H1 (cell line): ENCODE data around the gene RAB29.

Source experiments
- ATF3 ChIP-seq: IDR thresholded peaks from 2 replicates; pipeline ENCODE4 v1.6.1; 2011; ENCODE audit warnings: low read depth, mild to moderate bottlenecking, low read length; ENCODE audit not compliant: insufficient read depth
- CBX5 ChIP-seq: fragments of 300-800, 300-1000 bp; sonication (generic); IDR thresholded peaks from 2 replicates; pipeline ENCODE4 v1.7.1; 2016; ENCODE audit warnings: antibody characterized with exemption, low read length, low read depth
- EGR1 ChIP-seq: IDR thresholded peaks from 2 replicates; pipeline ENCODE4 v1.6.1; 2011; ENCODE audit warnings: low read depth, low read length, borderline replicate concordance
- POLR2A ChIP-seq, 2 experiments: IDR thresholded peaks; 1 replicate in 1 of 2; 2 replicates in 1 of 2; pipeline ENCODE4 v1.6.1; 2011; ENCODE audit warnings: low read depth in 2 of 2, low read length in 2 of 2, mild to moderate bottlenecking in 2 of 2; ENCODE audit errors: control extremely low read depth in 1 of 2
- TF ChIP-seq, protein P1 (sequence below), 3 experiments: IDR thresholded peaks; 1 replicate in 2 of 3; 2 replicates in 1 of 3; pipeline versions ENCODE4 v1.5.1 to v1.6.1; 2011; ENCODE audit warnings: low read length in 3 of 3, mild to moderate bottlenecking in 3 of 3, inconsistent platforms in 2 of 3, low read depth in 1 of 3, moderate library complexity in 1 of 3; ENCODE audit not compliant: insufficient read depth in 1 of 3; ENCODE audit errors: control extremely low read depth in 1 of 3

DNA sequence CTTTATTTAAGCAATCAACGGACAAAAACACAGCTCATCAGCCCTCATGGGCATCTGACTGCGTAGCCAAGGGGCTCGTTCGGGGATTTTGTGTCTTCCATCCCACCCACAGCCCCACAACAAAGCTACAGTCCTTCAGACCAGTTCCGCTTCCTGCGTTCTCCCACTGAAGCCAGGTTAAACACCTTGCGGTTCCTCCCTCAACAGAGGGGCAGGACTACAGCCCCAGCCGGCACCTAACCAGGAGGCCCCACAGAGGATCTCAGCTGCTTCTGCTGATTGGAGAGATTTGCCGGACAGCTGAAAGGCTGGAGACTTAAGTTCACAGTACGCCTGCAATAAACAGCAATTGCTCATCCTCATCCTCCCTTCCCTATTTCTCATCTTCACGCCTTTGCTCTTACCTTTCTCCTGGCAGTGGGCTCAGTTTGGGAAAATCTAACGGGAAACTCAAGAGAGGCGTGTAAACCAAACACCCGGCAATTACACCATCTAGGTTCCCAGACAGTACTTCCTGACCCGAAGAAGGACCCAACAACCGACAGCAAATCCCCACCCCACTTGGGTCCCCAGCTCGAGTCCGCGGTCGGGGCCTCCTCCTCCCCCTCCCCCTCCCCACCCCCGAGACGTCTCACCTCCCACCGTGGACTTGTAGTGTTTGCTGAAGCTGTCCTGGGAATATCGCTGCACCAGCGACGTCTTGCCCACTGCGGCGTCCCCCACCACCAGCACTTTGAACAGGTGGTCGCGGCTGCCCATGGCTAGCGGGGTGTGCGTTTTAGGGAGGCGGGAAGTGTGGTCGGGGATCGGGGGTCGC lies 876 bp downstream of the RAB29 start:
- no peak for TF ChIP-seq CBX5
- TF ChIP-seq, protein P1, sequence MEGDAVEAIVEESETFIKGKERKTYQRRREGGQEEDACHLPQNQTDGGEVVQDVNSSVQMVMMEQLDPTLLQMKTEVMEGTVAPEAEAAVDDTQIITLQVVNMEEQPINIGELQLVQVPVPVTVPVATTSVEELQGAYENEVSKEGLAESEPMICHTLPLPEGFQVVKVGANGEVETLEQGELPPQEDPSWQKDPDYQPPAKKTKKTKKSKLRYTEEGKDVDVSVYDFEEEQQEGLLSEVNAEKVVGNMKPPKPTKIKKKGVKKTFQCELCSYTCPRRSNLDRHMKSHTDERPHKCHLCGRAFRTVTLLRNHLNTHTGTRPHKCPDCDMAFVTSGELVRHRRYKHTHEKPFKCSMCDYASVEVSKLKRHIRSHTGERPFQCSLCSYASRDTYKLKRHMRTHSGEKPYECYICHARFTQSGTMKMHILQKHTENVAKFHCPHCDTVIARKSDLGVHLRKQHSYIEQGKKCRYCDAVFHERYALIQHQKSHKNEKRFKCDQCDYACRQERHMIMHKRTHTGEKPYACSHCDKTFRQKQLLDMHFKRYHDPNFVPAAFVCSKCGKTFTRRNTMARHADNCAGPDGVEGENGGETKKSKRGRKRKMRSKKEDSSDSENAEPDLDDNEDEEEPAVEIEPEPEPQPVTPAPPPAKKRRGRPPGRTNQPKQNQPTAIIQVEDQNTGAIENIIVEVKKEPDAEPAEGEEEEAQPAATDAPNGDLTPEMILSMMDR (IDR thresholded peaks at IDR 0.05; ENCODE audit: control extremely low read depth in 1 of 3, insufficient read depth in 1 of 3, low read depth in 1 of 3, low read length in 3 of 3): no peak
- TF ChIP-seq POLR2A (IDR thresholded peaks at IDR 0.05; ENCODE audit: control extremely low read depth in 1 of 2, low read depth in 2 of 2, low read length in 2 of 2): no peak
- no peak for TF ChIP-seq EGR1
- no peak for TF ChIP-seq ATF3
